Calu3 (cell line): ENCODE data around the gene MRPS15. TPM values are rescaled to one million over a fixed set of nuclear protein-coding genes. Genes with fewer than 3 reads are reported as not detected.

Experiments
- BruUV-seq: library from RNA; stranded (reverse); fragments of 400-500 nt; replicated peaks from 2 replicates; lab custom pipeline; 2021; lab: Mats Ljungman, UMichigan
- CTCF ChIA-PET: fragments of 300-600 bp; sonication (Branson Sonifier 250); formaldehyde crosslinking; loops from one replicate; lab custom pipeline; 2022; ENCODE audit warnings: antibody characterized with exemption; lab: Charles Lee
- DNase-seq: peaks from one replicate; pipeline ENCODE4 v3.0.0; 2022
- H3K27ac Mint-ChIP-seq: one replicate; pipeline ENCODE4 v1.8.0; 2022; ENCODE audit warnings: mixed read lengths; ENCODE audit not compliant: unreplicated experiment
- H3K27me3 Mint-ChIP-seq: one replicate; pipeline ENCODE4 v1.8.0; 2022; ENCODE audit warnings: mixed read lengths; ENCODE audit not compliant: unreplicated experiment
- H3K36me3 Mint-ChIP-seq: one replicate; pipeline ENCODE4 v1.8.0; 2022; ENCODE audit warnings: mild to moderate bottlenecking, moderate library complexity, mixed read lengths; ENCODE audit not compliant: insufficient read depth, unreplicated experiment
- H3K4me1 Mint-ChIP-seq: one replicate; pipeline ENCODE4 v1.8.0; 2022; ENCODE audit warnings: mild to moderate bottlenecking, low read depth, mixed read lengths; ENCODE audit not compliant: unreplicated experiment
- H3K4me3 Mint-ChIP-seq: one replicate; pipeline ENCODE4 v1.8.0; 2022; ENCODE audit warnings: mild to moderate bottlenecking, low read depth, moderate library complexity, mixed read lengths; ENCODE audit not compliant: unreplicated experiment
- H3K9me3 Mint-ChIP-seq: one replicate; pipeline ENCODE4 v1.8.0; 2022; ENCODE audit warnings: low read depth, mixed read lengths; ENCODE audit not compliant: unreplicated experiment
- CTCF ChIP-seq: fragments of 200-600 bp; IDR thresholded peaks from one replicate; pipeline ENCODE4 v1.8.0; 2022; ENCODE audit warnings: antibody characterized with exemption; ENCODE audit not compliant: unreplicated experiment
- intact Hi-C: fragments of 100-400 bp; cut with micrococcal nuclease; formaldehyde crosslinking; loops from one replicate; pipeline ENCODE4 v1.10.0; 2022; ENCODE audit not compliant: unreplicated experiment
- total RNA-seq: library from RNA; stranded (reverse); gene quantifications from 2 replicates; pipeline ENCODE4 v1.2.3, GENCODE V29; 2022

Gene MRPS15
- total RNA-seq, 1 experiment from 2014 or later = 97.8 TPM

DNA sequence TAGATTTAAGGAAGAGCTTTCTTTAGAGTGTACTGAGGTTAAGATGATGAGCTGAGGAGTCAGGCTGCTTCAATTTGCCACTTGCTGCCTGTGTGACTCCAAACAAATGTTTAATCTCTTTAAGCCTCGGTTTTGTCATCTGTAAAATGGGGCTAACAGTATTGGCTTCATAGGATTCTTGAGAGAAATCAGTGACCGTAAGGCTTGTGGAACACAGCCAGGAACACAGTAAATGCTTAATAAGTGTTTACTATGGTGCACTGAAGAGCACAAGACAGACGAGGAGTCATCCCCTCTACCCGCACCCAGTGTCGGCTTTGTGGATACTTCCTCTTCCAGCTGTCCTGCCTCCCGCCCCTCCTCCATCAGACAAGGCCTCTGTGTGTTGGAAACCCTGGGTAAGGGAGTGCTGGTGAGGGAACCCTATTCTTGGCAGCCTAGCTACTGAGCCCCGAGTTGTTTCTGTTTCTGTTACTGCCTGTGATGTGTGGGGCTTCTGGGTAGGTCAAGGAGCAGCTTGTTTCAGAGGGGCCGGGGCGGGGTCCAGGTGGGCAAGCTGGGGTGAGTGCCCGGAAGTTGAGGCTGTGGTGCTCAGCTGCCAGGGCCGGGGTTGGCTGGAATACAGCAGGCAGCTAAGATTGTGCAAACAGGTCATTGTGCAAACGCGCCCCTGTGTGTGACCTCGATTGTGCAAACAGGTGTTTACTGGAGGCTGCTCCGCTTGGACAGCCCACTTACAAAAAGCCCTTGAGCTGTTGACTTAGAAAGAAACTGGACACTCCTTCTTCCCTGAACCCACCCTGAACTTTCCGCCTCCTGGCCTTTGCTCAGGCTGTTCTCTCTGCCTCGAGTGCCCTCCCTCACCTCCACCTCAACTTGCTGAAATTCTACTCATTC lies 22.5 kb upstream of the MRPS15 start:
- H3K27me3 Mint-ChIP-seq = peaks cover 8% of the 10 kb centered on the region
- intact Hi-C loops = no loop called here
- H3K9me3 Mint-ChIP-seq = no peaks in the 10 kb centered on the region
- peak overlapping the region; percentile 24 for H3K4me3 Mint-ChIP-seq
- peak overlapping the region; percentile 36 for H3K27ac Mint-ChIP-seq
- BruUV-seq = no TSS peak
- no peak for TF ChIP-seq CTCF
- H3K4me1 Mint-ChIP-seq = peaks cover 24% of the 10 kb centered on the region
- CTCF ChIA-PET = interaction anchor here (0.6 to 2.3 kb wide), 4 partner anchors 23 to 84 kb away, joined by 4 to 11 read pairs (median 6); partner anchors contain the start of gene OSCP1
- DNase-seq = peak; percentile 86
- H3K36me3 Mint-ChIP-seq = peaks cover 9% of the 10 kb centered on the region

DNA sequence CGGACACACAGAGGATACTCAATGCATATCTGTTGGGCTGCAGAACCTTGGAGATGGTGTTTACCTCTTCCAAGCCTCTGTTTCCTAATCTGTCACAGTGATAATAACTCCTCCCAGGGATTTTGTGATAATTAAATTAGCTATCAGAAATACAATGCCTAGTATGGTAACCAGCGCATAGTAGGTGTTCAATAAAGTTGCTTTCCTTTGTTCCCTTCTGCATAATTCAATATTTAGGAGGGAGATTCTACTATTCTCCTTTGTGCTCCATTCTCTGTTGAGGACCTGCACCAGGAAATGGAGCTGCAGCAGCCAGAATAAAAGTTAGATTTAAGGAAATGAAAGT lies 21.9 kb upstream of the MRPS15 start:
- Mint-ChIP-seq H3K4me3 (no peak overlapping the region), H3K27me3 (peaks cover 7% of the 10 kb centered on the region), H3K9me3 (no peaks in the 10 kb centered on the region), H3K27ac (peak overlapping the region; percentile 36), H3K4me1 (peaks cover 24% of the 10 kb centered on the region), H3K36me3 (peaks cover 9% of the 10 kb centered on the region)
- CTCF ChIA-PET = interaction anchor here (2.3 kb wide), 1 partner anchor 30 kb away, joined by 11 read pairs; no protein-coding TSS in a partner anchor
- BruUV-seq = no TSS peak
- intact Hi-C loops = no loop called here
- no peak for DNase-seq
- no peak for TF ChIP-seq CTCF

- TF ChIP-seq CTCF = no peak
- no peak overlapping the region for H3K4me3 Mint-ChIP-seq
- BruUV-seq = no TSS peak
- H3K36me3 Mint-ChIP-seq = peaks cover 9% of the 10 kb centered on the region
- H3K27ac Mint-ChIP-seq = no peak overlapping the region
- intact Hi-C loops = no loop called here
- CTCF ChIA-PET = no interaction called here
- no peaks in the 10 kb centered on the region for H3K9me3 Mint-ChIP-seq
- H3K4me1 Mint-ChIP-seq = peaks cover 24% of the 10 kb centered on the region
- DNase-seq = no peak
- peaks cover 21% of the 10 kb centered on the region for H3K27me3 Mint-ChIP-seq
Measured at GRCh38 chr1:36484099-36484498, 19.9 kb upstream of the MRPS15 start.

GRCh38 chr1:36482724-36483388 lies 18.7 kb upstream of the MRPS15 start, which contains the start of gene CSF3R:
Gene CSF3R, minus strand, starts transcription at chr1:36482913. Its CDS starts 3,417 bp downstream, at chr1:36479496.
- H3K27me3 Mint-ChIP-seq = peaks cover 25% of the 10 kb centered on the region
- no peak within 1 kb of the TSS for H3K27ac Mint-ChIP-seq
- CTCF ChIA-PET = no interaction called here
- no peaks in the 10 kb centered on the region for H3K9me3 Mint-ChIP-seq
- H3K4me1 Mint-ChIP-seq = peaks cover 24% of the 10 kb centered on the region
- BruUV-seq = no TSS peak
- TF ChIP-seq CTCF = no peak
- DNase-seq = no peak
- H3K36me3 Mint-ChIP-seq = peaks cover 9% of the 10 kb centered on the region
- intact Hi-C loops = no loop called here
- H3K4me3 Mint-ChIP-seq = no peak within 1 kb of the TSS
